Osteoblast (primary cell): ENCODE results near the gene FGF9. TPM values are rescaled to one million over a fixed set of nuclear protein-coding genes. Genes with fewer than 3 reads are reported as not detected.

ENCODE experiments used
- DNase-seq: peaks from one replicate; pipeline ENCODE4 v3.0.0; 2011; ENCODE audit warnings: low spot score, mixed read lengths; ENCODE audit not compliant: insufficient read length; ENCODE audit errors: missing footprints
- H2AFZ ChIP-seq: 2 replicates; pipeline ENCODE4 v1.6.0; 2011; ENCODE audit warnings: mild to moderate bottlenecking, low read length
- H3K27ac ChIP-seq: 2 replicates; pipeline ENCODE4 v1.5.1; 2011; ENCODE audit warnings: mild to moderate bottlenecking, low read depth, low read length, moderate library complexity
- H3K27me3 ChIP-seq: 2 replicates; pipeline ENCODE4 v1.6.0; 2012; ENCODE audit warnings: mild to moderate bottlenecking, control low read depth, inconsistent platforms, low read length, moderate library complexity; ENCODE audit not compliant: insufficient read depth
- H3K36me3 ChIP-seq: 2 replicates; pipeline ENCODE4 v1.5.1; 2011; ENCODE audit warnings: mild to moderate bottlenecking, low read length, control low read depth, moderate library complexity; ENCODE audit not compliant: insufficient read depth
- H3K4me1 ChIP-seq: 2 replicates; pipeline ENCODE4 v1.5.1; 2011; ENCODE audit warnings: mild to moderate bottlenecking, low read length, control low read depth, moderate library complexity; ENCODE audit not compliant: insufficient read depth
- H3K4me2 ChIP-seq: 2 replicates; pipeline ENCODE4 v1.6.0; 2011; ENCODE audit warnings: mild to moderate bottlenecking, low read length; ENCODE audit not compliant: insufficient read depth
- H3K4me3 ChIP-seq: fragments of 200-600 bp; sonication (generic); 3 replicates; pipeline ENCODE4 v1.5.1; 2012; ENCODE audit warnings: mild to moderate bottlenecking, low read length, inconsistent platforms; ENCODE audit not compliant: insufficient read depth
- H3K79me2 ChIP-seq: 2 replicates; pipeline ENCODE4 v1.6.0; 2012; ENCODE audit warnings: mild to moderate bottlenecking, low read length, control low read depth, inconsistent platforms; ENCODE audit not compliant: insufficient read depth
- H3K9me3 ChIP-seq: 2 replicates; pipeline ENCODE4 v1.5.1; 2011; ENCODE audit warnings: low read depth, low read length, control low read depth
- H4K20me1 ChIP-seq: 2 replicates; pipeline ENCODE4 v1.6.0; 2012; ENCODE audit warnings: mild to moderate bottlenecking, low read length, control low read depth; ENCODE audit not compliant: insufficient read depth
- total RNA-seq: library from RNA; depleted of rRNA; stranded (reverse); fragments of >200 nt; gene quantifications from 2 replicates; pipeline ENCODE4 v1.2.3, GENCODE V29; 2012
- TF ChIP-seq, protein P1 (sequence below): IDR thresholded peaks from 2 replicates; pipeline ENCODE4 v1.5.1; 2011; ENCODE audit warnings: mild to moderate bottlenecking, low read depth, low read length, moderate library complexity; ENCODE audit errors: extremely low read depth

FGF9 gene
- total RNA-seq, 1 donor, result not detected

DNA sequence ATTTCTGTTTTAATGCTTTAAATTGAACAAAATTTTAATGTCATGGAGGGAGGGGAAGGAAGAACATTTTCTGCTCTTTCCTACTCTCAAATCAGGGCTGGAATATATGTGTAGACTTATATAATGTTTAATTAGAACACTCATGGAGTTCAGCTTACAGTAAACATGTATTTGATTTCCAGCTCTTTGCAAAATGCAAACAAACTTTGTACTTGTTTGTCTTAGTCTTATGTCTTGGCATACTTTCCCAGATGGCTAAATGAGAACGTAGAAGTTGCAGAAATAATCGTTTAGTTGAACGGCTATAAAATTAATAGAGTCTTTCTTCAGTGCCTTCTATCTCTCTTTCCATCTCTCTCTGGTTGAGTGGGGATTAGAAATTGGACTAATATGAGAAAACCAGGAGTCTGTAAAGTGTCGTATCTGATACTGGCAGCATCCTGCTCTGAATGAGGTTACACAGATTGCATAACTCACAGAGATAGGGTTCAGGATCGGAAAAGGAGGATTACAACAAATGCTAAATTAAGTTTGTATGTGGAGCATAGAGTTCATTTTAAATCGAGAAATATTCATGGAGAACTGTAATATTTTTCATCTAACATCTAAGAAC, 82.3 kb downstream of the FGF9 start:
- H3K9me3 ChIP-seq, result no peaks in the 10 kb centered on the region
- H4K20me1 ChIP-seq, result no peaks in the 10 kb centered on the region
- H2AFZ ChIP-seq, result no peak overlapping the region
- no peaks in the 10 kb centered on the region for H3K4me1 ChIP-seq
- no peak overlapping the region for H3K27ac ChIP-seq
- H3K79me2 ChIP-seq, result no peaks in the 10 kb centered on the region
- TF ChIP-seq, protein P1, sequence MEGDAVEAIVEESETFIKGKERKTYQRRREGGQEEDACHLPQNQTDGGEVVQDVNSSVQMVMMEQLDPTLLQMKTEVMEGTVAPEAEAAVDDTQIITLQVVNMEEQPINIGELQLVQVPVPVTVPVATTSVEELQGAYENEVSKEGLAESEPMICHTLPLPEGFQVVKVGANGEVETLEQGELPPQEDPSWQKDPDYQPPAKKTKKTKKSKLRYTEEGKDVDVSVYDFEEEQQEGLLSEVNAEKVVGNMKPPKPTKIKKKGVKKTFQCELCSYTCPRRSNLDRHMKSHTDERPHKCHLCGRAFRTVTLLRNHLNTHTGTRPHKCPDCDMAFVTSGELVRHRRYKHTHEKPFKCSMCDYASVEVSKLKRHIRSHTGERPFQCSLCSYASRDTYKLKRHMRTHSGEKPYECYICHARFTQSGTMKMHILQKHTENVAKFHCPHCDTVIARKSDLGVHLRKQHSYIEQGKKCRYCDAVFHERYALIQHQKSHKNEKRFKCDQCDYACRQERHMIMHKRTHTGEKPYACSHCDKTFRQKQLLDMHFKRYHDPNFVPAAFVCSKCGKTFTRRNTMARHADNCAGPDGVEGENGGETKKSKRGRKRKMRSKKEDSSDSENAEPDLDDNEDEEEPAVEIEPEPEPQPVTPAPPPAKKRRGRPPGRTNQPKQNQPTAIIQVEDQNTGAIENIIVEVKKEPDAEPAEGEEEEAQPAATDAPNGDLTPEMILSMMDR, result no peak
- H3K36me3 ChIP-seq, result no peaks in the 10 kb centered on the region
- H3K27me3 ChIP-seq, result no peaks in the 10 kb centered on the region
- no peak overlapping the region for H3K4me2 ChIP-seq
- no peak overlapping the region for H3K4me3 ChIP-seq
- no peak for DNase-seq

Other genes starting within 250 kb of the FGF9 start
- 110 and 128 TPM in 2 replicates for gene ZDHHC20, start 211.8 kb upstream of the FGF9 start, total RNA-seq
- gene MICU2, start 66.9 kb upstream of the FGF9 start, total RNA-seq, result 41.0 and 46.0 TPM in 2 replicates